SU-DHL-6 (cell line): ENCODE results near the gene CIAO3.

Experiments used
- CTCF ChIP-seq: fragments of 200-600 bp; sonication (generic); IDR thresholded peaks from one replicate; pipeline ENCODE4 v1.5.1; 2017; ENCODE audit warnings: antibody characterized with exemption, mild to moderate bottlenecking, low read length, moderate library complexity; ENCODE audit not compliant: insufficient read depth, poor library complexity, severe bottlenecking
- EZH2phosphoT487 ChIP-seq: fragments of 200-600 bp; sonication (generic), shearing (Covaris generic); conservative IDR thresholded peaks from 2 replicates; pipeline ENCODE4 v1.6.1; 2018; ENCODE audit warnings: mild to moderate bottlenecking, antibody characterized with exemption, low read length, moderate library complexity, mixed read lengths

- TF ChIP-seq CTCF (no peak), EZH2phosphoT487 (no peak)
These were observed 45.3 kb downstream of the CIAO3 start for GRCh38 chr16:695355-696089.
